Mucosa of rectum (tissue), 2 donors: Measurements from ENCODE around the gene ACTR3C.
A peak's percentile ranks its signal among the peaks of the same experiment; 100 is the strongest.
"Not testable (repeated sequence)": the region's sequence is repeated elsewhere in the genome, so short reads cannot be mapped to it uniquely, and the experiment has no call there.

Experiments
- H3K27ac ChIP-seq, 2 donors: one replicate each; pipeline ENCODE4 v1.7.0; 2013; ENCODE audit warnings: inconsistent platforms in 2 of 2, low read depth in 2 of 2, low read length in 2 of 2
- H3K27me3 ChIP-seq, 2 donors: one replicate each; pipeline ENCODE4 v1.7.0; 2013; ENCODE audit warnings: low read length in 2 of 2; ENCODE audit not compliant: control insufficient read depth in 2 of 2, insufficient read depth in 2 of 2
- H3K36me3 ChIP-seq, 2 donors: one replicate each; pipeline ENCODE4 v1.7.0; 2013; ENCODE audit warnings: low read length in 2 of 2; ENCODE audit not compliant: control insufficient read depth in 2 of 2, insufficient read depth in 2 of 2
- H3K4me1 ChIP-seq, 2 donors: one replicate each; pipeline ENCODE4 v1.7.0; 2013; ENCODE audit warnings: low read length in 2 of 2, mild to moderate bottlenecking in 1 of 2; ENCODE audit not compliant: control insufficient read depth in 2 of 2, insufficient read depth in 2 of 2
- H3K4me3 ChIP-seq, 2 donors: one replicate each; pipeline ENCODE4 v1.7.0; 2013; ENCODE audit warnings: low read length in 2 of 2
- H3K9ac ChIP-seq, 2 donors: one replicate each; pipeline ENCODE4 v1.7.0; 2013; ENCODE audit warnings: low read length in 2 of 2, low read depth in 1 of 2, mild to moderate bottlenecking in 1 of 2
- H3K9me3 ChIP-seq, 2 donors: one replicate each; pipeline ENCODE4 v1.7.0; 2013; ENCODE audit warnings: low read length in 2 of 2; ENCODE audit not compliant: control insufficient read depth in 2 of 2
- donor health status: healthy.
- donor health status: Normal muscosa, but diverticular disease.

Gene ACTR3C

DNA sequence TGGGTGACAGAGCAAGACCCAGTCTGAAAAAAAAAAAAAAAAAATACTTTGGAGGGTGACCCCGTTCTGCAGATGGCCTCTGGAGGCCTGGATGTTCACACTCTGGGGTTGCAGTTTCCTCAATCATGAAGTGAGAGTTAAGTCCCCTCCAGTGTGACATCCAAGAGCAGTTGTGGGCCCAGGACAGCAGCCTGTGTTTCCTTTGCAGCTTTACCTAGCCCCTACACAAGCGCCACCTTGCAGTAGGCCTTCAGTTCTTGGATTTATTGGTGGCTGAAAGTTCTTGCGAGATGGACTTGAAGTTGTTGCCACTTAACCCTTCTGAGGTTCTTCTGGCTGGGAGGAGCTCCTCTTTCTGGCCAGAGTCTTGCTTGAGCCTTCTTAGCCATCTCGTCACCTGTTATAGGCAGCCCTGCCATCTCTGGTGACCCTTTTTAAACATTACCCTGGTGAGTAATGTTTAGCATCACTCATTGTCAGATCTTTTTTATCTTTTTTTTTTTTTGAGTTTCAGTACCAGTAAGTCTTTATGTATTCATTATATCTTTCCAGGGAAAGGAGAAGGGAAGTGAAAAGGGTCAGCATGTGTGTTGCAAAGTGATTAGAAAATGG is 3.4 kb upstream of the ACTR3C start:
- H3K4me3 ChIP-seq, result no peak overlapping the region
- H3K27me3 ChIP-seq, result no peaks in the 10 kb centered on the region
- H3K4me1 ChIP-seq, result peaks cover 20 to 22% of the 10 kb centered on the region in 2 donors
- H3K27ac ChIP-seq, result no peak overlapping the region
- no peaks in the 10 kb centered on the region for H3K9me3 ChIP-seq
- H3K9ac ChIP-seq, result no peak overlapping the region
- peaks cover 6 to 13% of the 10 kb centered on the region in 2 donors for H3K36me3 ChIP-seq

DNA sequence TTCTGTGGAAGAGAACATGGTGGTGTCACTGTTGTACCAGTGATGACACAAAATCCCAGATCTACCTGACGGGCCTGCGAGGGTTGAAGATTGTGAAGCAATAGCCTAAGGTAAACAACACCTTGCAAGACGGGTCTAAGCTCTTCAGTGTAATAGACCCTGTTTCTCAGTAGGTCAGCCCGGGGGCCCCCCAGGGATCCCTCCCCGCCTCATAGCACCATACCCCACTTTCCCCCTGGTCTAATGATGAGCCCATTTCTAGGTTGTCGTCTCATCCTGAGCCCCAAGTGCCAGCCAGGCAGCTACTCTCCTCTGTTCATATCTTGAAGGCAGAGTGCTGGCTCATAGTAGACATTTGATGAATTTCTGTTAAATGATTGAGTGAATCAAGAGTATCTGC is 2.6 kb upstream of the ACTR3C start:
- no peaks in the 10 kb centered on the region for H3K27me3 ChIP-seq
- no peaks in the 10 kb centered on the region for H3K9me3 ChIP-seq
- H3K4me3 ChIP-seq, result no peak overlapping the region
- H3K4me1 ChIP-seq, result peaks cover 20 to 24% of the 10 kb centered on the region in 2 donors
- H3K36me3 ChIP-seq, result peaks cover 6 to 13% of the 10 kb centered on the region in 2 donors
- no peak overlapping the region for H3K9ac ChIP-seq
- H3K27ac ChIP-seq, result no peak overlapping the region

DNA sequence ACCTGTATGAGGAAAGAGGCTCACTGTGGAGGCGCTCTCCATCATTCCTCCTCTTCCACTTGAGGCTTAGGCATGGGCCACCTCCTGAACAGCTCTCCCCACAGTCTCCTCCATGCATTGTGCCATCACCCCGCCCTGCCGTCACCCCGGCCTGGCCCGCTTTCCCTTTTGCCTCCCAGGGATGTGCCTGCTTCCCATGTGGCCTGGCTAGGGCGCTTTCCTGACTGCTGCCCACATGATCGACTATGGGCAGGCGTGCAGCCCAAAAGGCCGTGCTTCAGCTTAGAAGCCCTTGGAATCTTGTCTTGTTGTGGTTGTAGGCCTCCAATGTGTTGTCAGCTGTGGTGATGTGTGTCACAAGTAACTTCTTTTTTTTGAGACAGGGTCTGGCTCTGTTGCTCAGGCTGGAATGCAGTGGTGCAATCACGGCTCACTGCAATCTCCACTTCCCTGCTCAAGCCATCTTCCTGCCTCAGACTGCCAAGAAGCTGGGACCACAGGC is 1.8 kb upstream of the ACTR3C start:
- no peak overlapping the region for H3K4me3 ChIP-seq
- H3K4me1 ChIP-seq, result peaks cover 20 to 24% of the 10 kb centered on the region in 2 donors
- no peak overlapping the region for H3K9ac ChIP-seq
- peak overlapping the region in 1 of 2 donors; percentile 90 for H3K27ac ChIP-seq
- no peaks in the 10 kb centered on the region for H3K9me3 ChIP-seq
- H3K36me3 ChIP-seq, result peaks cover 2 to 9% of the 10 kb centered on the region in 2 donors
- H3K27me3 ChIP-seq, result no peaks in the 10 kb centered on the region

DNA sequence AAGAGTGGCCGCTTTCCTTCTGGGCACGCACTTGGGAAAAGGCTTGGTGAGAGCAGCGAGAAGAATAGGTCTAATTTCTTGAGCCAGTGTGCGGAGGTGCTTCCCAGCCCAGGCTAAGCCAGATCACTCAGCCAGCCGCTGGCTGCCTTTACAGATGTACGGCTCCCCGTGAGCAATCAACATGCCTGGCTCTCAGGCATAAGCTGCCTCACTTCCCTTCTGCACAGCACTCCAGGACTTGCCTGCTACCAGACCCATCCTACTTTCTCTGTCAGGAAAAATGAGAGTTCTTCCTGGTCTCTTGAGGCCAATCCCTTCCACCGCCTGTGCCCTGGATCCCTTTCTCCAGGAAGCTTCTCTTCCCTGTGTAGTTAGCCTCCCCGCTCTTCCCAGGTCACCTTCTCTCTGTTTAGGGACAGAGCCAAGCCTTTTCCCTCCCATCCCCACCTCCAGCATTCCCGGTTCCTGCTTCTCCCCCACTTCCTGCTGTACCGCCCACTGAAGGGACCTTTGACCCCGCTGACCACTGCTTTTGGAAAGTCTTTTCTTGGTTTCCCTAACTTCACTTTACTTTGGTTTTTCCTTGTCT is 1.1 kb upstream of the ACTR3C start:
- Histone ChIP-seq H3K27me3 (no peaks in the 10 kb centered on the region), H3K9ac (peak overlapping the region in 1 of 2 donors; percentile 91), H3K9me3 (no peaks in the 10 kb centered on the region), H3K4me1 (peaks cover 20 to 24% of the 10 kb centered on the region in 2 donors), H3K4me3 (peak overlapping the region; percentile 70 to 88), H3K27ac (peak overlapping the region; percentile 88 to 90), H3K36me3 (peaks cover 2 to 8% of the 10 kb centered on the region in 2 donors)

DNA sequence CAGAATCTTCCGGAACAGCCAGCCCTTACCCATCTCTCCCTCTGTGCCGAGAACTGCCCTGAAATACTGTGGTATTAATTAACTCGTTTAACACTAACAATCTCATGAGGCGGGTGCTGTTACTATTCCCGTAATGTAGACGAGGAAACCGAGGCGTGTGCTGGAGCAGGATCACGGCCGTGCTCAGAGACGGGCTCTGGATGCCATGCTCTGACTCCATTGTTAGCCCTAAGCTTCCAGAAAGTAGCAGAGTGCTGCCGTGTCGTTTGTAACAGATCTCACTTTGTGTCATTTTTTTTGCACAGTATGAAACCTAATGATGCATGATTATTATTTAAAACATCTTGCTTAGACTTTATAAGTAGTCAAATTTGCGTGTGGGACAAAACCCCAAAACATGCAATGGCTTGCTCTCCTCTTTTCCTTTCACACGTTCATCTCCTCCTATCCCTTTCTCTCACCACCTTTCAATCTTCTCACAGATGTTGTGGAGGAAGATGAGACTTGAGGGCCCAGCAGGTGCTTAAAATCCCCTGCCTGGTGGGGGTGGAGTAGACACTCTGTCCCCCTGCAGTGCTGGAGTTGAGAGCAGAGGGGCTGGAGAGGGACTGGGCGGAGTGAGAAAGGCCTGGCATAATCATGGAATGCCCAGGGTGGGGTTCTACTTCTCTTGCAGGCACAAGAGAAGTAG is 482 bp upstream of the ACTR3C start:
- Histone ChIP-seq H3K27me3 (no peaks in the 10 kb centered on the region), H3K4me3 (peak overlapping the region; percentile 70 to 88), H3K9ac (peak overlapping the region; percentile 87 to 91), H3K27ac (peak overlapping the region; percentile 88 to 90), H3K4me1 (peaks cover 20 to 24% of the 10 kb centered on the region in 2 donors), H3K9me3 (no peaks in the 10 kb centered on the region), H3K36me3 (peaks cover 2 to 8% of the 10 kb centered on the region in 2 donors)

DNA sequence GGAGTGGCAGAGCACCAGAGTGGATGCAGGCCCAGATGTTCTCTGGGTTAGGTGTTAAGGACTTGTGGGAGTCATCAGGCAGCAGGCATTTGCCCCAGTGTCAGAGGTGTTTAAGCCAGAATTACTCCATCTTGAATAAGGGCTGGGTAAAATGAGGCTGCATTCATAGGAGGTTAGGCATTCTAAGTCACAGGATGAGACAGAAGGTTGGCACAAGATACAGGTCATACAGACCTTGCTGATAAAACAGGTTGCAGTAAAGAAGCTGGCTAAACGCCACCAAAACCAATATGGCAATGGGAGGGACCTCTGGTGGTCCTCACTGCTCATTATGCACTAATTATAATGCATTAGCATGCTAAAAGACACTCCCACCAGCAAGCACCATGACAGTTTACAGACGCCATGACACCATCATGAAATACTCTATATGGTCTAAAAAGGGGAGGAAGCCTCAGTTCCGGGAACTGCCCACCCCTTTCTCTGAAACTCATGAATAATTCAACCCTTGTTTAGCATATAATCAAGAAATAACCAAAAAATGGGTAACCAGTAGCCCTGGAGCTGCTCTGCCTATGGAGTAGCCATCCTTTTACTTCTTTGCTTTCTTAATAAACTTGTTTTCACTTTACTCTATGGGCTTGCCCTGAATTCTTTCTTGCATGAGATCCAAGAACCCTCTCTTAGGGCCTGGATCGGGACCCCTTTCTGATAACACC is 1.1 kb downstream of the ACTR3C start:
- peak overlapping the region; percentile 70 to 88 for H3K4me3 ChIP-seq
- peaks cover 20 to 24% of the 10 kb centered on the region in 2 donors for H3K4me1 ChIP-seq
- H3K36me3 ChIP-seq, result peaks cover 0 to 2% of the 10 kb centered on the region in 2 donors
- peak overlapping the region; percentile 88 to 90 for H3K27ac ChIP-seq
- no peaks in the 10 kb centered on the region for H3K9me3 ChIP-seq
- no peaks in the 10 kb centered on the region for H3K27me3 ChIP-seq
- peak overlapping the region; percentile 87 to 91 for H3K9ac ChIP-seq

DNA sequence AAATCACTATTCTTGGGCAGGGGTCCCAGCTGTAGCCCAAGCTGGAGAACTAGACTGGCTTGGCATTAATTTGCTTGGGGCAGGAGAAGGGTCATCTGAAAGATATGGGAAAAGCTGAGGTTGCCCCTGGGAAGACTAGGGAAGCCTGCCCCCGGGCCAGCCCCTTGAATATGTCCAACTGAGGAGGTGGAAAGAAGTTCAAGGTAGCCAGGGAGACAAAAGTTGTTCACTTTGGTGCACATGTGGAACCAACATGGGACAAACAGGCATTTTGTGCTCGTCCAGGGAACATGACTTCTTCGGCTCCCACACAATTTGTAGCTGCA is 1.6 kb downstream of the ACTR3C start:
- Histone ChIP-seq H3K4me1 (peaks cover 20 to 24% of the 10 kb centered on the region in 2 donors), H3K9ac (no peak overlapping the region), H3K27ac (no peak overlapping the region), H3K27me3 (no peaks in the 10 kb centered on the region), H3K9me3 (no peaks in the 10 kb centered on the region), H3K4me3 (peak overlapping the region; percentile 70 to 88), H3K36me3 (peaks cover 0 to 2% of the 10 kb centered on the region in 2 donors)

DNA sequence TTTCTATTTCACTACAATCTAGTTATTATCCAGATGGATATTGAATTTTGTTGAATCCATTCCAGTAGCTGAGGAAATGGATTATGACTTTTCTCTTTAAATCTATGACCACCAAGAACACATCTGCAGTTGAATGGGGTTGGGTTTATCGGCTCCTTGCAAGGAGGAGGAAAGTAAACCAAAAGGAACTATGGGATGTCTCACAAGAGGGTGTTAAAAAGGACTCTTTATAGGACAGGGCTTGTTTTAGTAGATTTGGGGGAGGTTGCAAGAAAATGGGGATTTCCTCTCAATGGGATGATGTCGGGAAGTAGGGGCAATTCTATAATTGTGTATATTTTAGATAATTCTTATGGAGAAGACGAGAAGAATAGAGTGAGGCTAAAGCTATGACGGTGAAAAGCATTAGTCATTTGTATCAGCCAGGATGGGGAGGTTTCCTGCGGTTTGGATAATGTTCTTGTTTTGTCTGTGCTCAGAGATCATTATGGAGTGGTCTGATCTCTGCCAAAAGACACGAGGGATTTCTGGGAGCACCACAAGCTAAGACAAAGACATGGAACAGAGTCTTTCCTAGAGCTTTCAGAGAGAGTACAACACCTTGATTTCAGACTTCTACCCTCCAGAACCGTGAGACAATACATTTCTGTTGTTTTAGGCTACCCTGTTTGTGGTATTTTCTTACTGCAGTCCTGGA is 5.4 kb downstream of the ACTR3C start:
- no peak overlapping the region for H3K4me3 ChIP-seq
- H3K27ac ChIP-seq, result no peak overlapping the region
- no peak overlapping the region for H3K9ac ChIP-seq

DNA sequence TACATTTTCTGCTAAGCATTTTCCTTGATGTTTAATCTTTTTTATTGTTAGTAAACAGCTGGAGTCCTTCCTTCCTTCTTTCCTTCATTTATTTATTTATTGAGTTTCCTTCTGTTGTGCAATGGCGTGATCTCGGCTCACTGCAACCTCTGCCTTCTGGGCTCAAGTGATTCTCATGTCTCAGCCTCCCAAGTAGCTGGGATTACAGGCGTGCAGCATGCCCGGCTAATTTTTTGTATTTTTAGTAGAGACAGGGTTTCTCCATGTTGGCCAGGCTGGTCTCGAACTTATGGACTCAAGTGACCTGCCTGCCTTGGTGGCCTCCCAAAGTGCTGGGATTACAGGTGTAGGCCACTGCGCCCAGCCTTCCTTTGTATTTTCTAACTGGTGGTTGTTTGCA is 6.4 kb downstream of the ACTR3C start:
- H3K27me3 ChIP-seq, H3K36me3 ChIP-seq, H3K27ac ChIP-seq, H3K9ac ChIP-seq, H3K9me3 ChIP-seq, H3K4me1 ChIP-seq, H3K4me3 ChIP-seq: not testable (repeated sequence)

More for the DNA sequence above, 5.4 kb downstream of the ACTR3C start:
- no peaks in the 10 kb centered on the region for H3K27me3 ChIP-seq
- H3K4me1 ChIP-seq, result peaks cover 8 to 11% of the 10 kb centered on the region in 2 donors
- no peaks in the 10 kb centered on the region for H3K9me3 ChIP-seq
- H3K36me3 ChIP-seq, result no peaks in the 10 kb centered on the region
